H1 (cell line): Measurements from ENCODE around the gene CAMP. TPM values are rescaled to one million over a fixed set of nuclear protein-coding genes. Genes with fewer than 3 reads are reported as not detected.

Experiments
- ASH2L ChIP-seq: fragments of 200-600, 300-600 bp; sonication (generic); IDR thresholded peaks from one replicate; pipeline ENCODE4 v1.7.1; 2017; ENCODE audit warnings: low read length
- CBX5 ChIP-seq: fragments of 300-800, 300-1000 bp; sonication (generic); IDR thresholded peaks from 2 replicates; pipeline ENCODE4 v1.7.1; 2016; ENCODE audit warnings: antibody characterized with exemption, low read length, low read depth
- CTBP2 ChIP-seq: IDR thresholded peaks from 2 replicates; pipeline ENCODE4 v1.7.0; 2011; ENCODE audit warnings: borderline replicate concordance, mild to moderate bottlenecking, moderate library complexity, mixed read lengths, low read length; ENCODE audit not compliant: insufficient read depth, insufficient read length
- CTCF ChIP-seq, 3 experiments: IDR thresholded peaks; 1 replicate in 2 of 3; 2 replicates in 1 of 3; pipeline versions ENCODE4 v1.5.1 to v1.6.1; 2011; ENCODE audit warnings: low read length in 3 of 3, mild to moderate bottlenecking in 3 of 3, inconsistent platforms in 2 of 3, low read depth in 1 of 3, moderate library complexity in 1 of 3; ENCODE audit not compliant: insufficient read depth in 1 of 3; ENCODE audit errors: control extremely low read depth in 1 of 3
- E2F6 ChIP-seq: IDR thresholded peaks from 2 replicates; pipeline ENCODE4 v1.6.1; 2012; ENCODE audit warnings: inconsistent platforms
- EGR1 ChIP-seq: IDR thresholded peaks from 2 replicates; pipeline ENCODE4 v1.6.1; 2011; ENCODE audit warnings: low read depth, low read length, borderline replicate concordance
- MAFK ChIP-seq: IDR thresholded peaks from 2 replicates; pipeline ENCODE4 v1.6.1; 2012; ENCODE audit warnings: low read depth, mild to moderate bottlenecking, improper control_type of control experiment, low read length
- RBBP5 ChIP-seq: IDR thresholded peaks from 2 replicates; pipeline ENCODE4 v1.7.1; 2012; ENCODE audit warnings: low read depth, mild to moderate bottlenecking, inconsistent platforms, low read length, moderate library complexity, borderline replicate concordance
- SP1 ChIP-seq: IDR thresholded peaks from 2 replicates; pipeline ENCODE4 v1.6.1; 2011; ENCODE audit warnings: low read depth, low read length
- polyA plus RNA-seq, 7 experiments: library from polyadenylated mRNA; depleted of rRNA in 3 of 7; stranded (reverse) in 5 of 7; unstranded in 2 of 7; fragments of >200 nt in 5 of 7; fragments of 200-250 nt in 2 of 7; gene quantifications; 1 replicate in 5 of 7; 2 replicates in 1 of 7; 4 replicates in 1 of 7; pipeline versions ENCODE4 v1.2.1 to v1.2.3, GENCODE V29; 2011 to 2013; ENCODE audit warnings: missing spikeins in 2 of 7, mixed read lengths in 2 of 7
- total RNA-seq: library from RNA; stranded (reverse); fragmentation: NEBNext Ultra II Directional; extraction: Animal tissue kit (Norgen Biotek cat#: 25700); gene quantifications from 2 replicates; pipeline ENCODE4 v1.2.1, GENCODE V29; 2021

Gene CAMP
- total and polyA plus RNA-seq, 2 of the 8 experiments (the other 6 are each of a cell fraction or from before 2014, with no cell fraction given), result not detected

- TF ChIP-seq CBX5, result no peak
- no peak for TF ChIP-seq ASH2L
- no peak for TF ChIP-seq RBBP5
- no peak for TF ChIP-seq SP1
- TF ChIP-seq CTCF (IDR thresholded peaks at IDR 0.05; ENCODE audit: control extremely low read depth in 1 of 3, insufficient read depth in 1 of 3, low read depth in 1 of 3, low read length in 3 of 3), result no peak
- no peak for TF ChIP-seq E2F6
- TF ChIP-seq EGR1, result no peak
- no peak for TF ChIP-seq CTBP2
- TF ChIP-seq MAFK, result no peak
- TF ChIP-seq, all 59 proteins: peak for 0
Measured at GRCh38 chr3:48189321-48189720, 34.0 kb upstream of the CAMP start (continued).
